Keratinocyte (primary cell): Measurements from ENCODE around the gene GPX4. TPM values are rescaled to one million over a fixed set of nuclear protein-coding genes. Genes with fewer than 3 reads are reported as not detected.

Source experiments
- DNase-seq: peaks from one replicate; pipeline ENCODE4 v3.0.0-alpha.2; 2011; ENCODE audit warnings: low read depth, missing footprints, low spot score
- FAIRE-seq: peaks from 2 replicates; lab custom pipeline; 2011; peaks lifted over from hg19 to GRCh38; lab: Jason Lieb, UNC
- H2AFZ ChIP-seq: 2 replicates; pipeline ENCODE4 v1.6.0; 2012; ENCODE audit warnings: low read length, control low read depth, inconsistent platforms; ENCODE audit not compliant: control insufficient read depth
- H3K27ac ChIP-seq: 2 replicates; pipeline ENCODE4 v1.5.1; 2011; ENCODE audit warnings: low read length; ENCODE audit not compliant: control insufficient read depth, insufficient read depth
- H3K27me3 ChIP-seq: 3 replicates; pipeline ENCODE4 v1.6.0; 2011; ENCODE audit warnings: low read length; ENCODE audit not compliant: control insufficient read depth, insufficient read depth; ENCODE audit errors: extremely low read depth
- H3K36me3 ChIP-seq, 2 experiments: 2 replicates in 1 of 2; 3 replicates in 1 of 2; pipeline ENCODE4 v1.5.1; 2011; ENCODE audit warnings: low read length in 2 of 2, mild to moderate bottlenecking in 1 of 2; ENCODE audit not compliant: control insufficient read depth in 2 of 2, insufficient read depth in 2 of 2; ENCODE audit errors: extremely low read depth in 1 of 2
- H3K4me1 ChIP-seq: 3 replicates; pipeline ENCODE4 v1.5.1; 2011; ENCODE audit warnings: low read length; ENCODE audit not compliant: control insufficient read depth, insufficient read depth; ENCODE audit errors: extremely low read depth
- H3K4me2 ChIP-seq: 3 replicates; pipeline ENCODE4 v1.6.0; 2011; ENCODE audit warnings: low read depth, low read length; ENCODE audit not compliant: control insufficient read depth, insufficient read depth; ENCODE audit errors: extremely low read depth
- H3K4me3 ChIP-seq, 3 experiments: fragments of 200-600 bp in 1 of 3; sonication (generic) in 1 of 3; 2 replicates in 2 of 3; 3 replicates in 1 of 3; pipeline ENCODE4 v1.5.1; 2011 to 2016; ENCODE audit warnings: low read length in 3 of 3, mild to moderate bottlenecking in 3 of 3, control low read depth in 2 of 3, inconsistent platforms in 1 of 3, low read depth in 1 of 3, mixed read lengths in 1 of 3, mixed run types in 1 of 3, moderate library complexity in 1 of 3; ENCODE audit not compliant: control insufficient read depth in 2 of 3, insufficient read depth in 2 of 3; ENCODE audit errors: extremely low read depth in 1 of 3
- H3K79me2 ChIP-seq: 2 replicates; pipeline ENCODE4 v1.6.0; 2012; ENCODE audit warnings: low read length; ENCODE audit not compliant: control insufficient read depth, insufficient read depth
- H3K9ac ChIP-seq: 3 replicates; pipeline ENCODE4 v1.6.0; 2011; ENCODE audit warnings: low read length; ENCODE audit not compliant: control insufficient read depth, insufficient read depth; ENCODE audit errors: extremely low read depth
- H3K9me1 ChIP-seq: 3 replicates; pipeline ENCODE4 v1.6.0; 2011; ENCODE audit warnings: low read length; ENCODE audit not compliant: control insufficient read depth, insufficient read depth; ENCODE audit errors: extremely low read depth
- H3K9me3 ChIP-seq: 2 replicates; pipeline ENCODE4 v1.5.1; 2012; ENCODE audit warnings: low read depth, low read length; ENCODE audit not compliant: control insufficient read depth
- H4K20me1 ChIP-seq: 3 replicates; pipeline ENCODE4 v1.6.0; 2011; ENCODE audit warnings: low read length; ENCODE audit not compliant: control insufficient read depth, insufficient read depth; ENCODE audit errors: extremely low read depth
- EZH2 ChIP-seq: IDR thresholded peaks from one replicate; pipeline ENCODE4 v1.6.1; 2012; ENCODE audit warnings: inconsistent platforms, mild to moderate bottlenecking, low read length, moderate library complexity
- dilution Hi-C: fragments of 300-500 bp; cut with MboI; formaldehyde crosslinking; loops from one replicate; pipeline ENCODE4 v1.7.0; 2020; ENCODE audit warnings: low sequenced_read_pairs; ENCODE audit not compliant: extremely low pct_ligation_motif_present
- polyA plus RNA-seq, 5 experiments: library from polyadenylated mRNA; depleted of rRNA in 3 of 5; stranded (reverse) in 3 of 5; stranded (forward) in 1 of 5; unstranded in 1 of 5; fragments of >200 nt; gene quantifications; 1 replicate in 1 of 5; 2 replicates in 3 of 5; 3 replicates in 1 of 5; pipeline versions ENCODE4 v1.2.1 to v1.2.3, GENCODE V29; 2011 to 2012; ENCODE audit warnings: missing spikeins in 2 of 5, low read depth in 1 of 5, low replicate concordance in 1 of 5
- TF ChIP-seq, protein P1 (sequence below), 3 experiments: IDR thresholded peaks in 1 of 3; conservative IDR thresholded peaks in 1 of 3; optimal IDR thresholded peaks in 1 of 3; 2 replicates in 2 of 3; 3 replicates in 1 of 3; pipeline versions ENCODE3 to v1.5.1; 2011; ENCODE audit warnings: low read length in 3 of 3, mild to moderate bottlenecking in 3 of 3, moderate library complexity in 2 of 3, control low read depth in 1 of 3, inconsistent platforms in 1 of 3; ENCODE audit not compliant: insufficient read depth in 2 of 3; ENCODE audit errors: extremely low read depth in 1 of 3

The GPX4 gene
- polyA plus RNA-seq, 1 donor (not counting 4 experiments of a cell fraction or from before 2014, with no cell fraction given), result 193 TPM

DNA sequence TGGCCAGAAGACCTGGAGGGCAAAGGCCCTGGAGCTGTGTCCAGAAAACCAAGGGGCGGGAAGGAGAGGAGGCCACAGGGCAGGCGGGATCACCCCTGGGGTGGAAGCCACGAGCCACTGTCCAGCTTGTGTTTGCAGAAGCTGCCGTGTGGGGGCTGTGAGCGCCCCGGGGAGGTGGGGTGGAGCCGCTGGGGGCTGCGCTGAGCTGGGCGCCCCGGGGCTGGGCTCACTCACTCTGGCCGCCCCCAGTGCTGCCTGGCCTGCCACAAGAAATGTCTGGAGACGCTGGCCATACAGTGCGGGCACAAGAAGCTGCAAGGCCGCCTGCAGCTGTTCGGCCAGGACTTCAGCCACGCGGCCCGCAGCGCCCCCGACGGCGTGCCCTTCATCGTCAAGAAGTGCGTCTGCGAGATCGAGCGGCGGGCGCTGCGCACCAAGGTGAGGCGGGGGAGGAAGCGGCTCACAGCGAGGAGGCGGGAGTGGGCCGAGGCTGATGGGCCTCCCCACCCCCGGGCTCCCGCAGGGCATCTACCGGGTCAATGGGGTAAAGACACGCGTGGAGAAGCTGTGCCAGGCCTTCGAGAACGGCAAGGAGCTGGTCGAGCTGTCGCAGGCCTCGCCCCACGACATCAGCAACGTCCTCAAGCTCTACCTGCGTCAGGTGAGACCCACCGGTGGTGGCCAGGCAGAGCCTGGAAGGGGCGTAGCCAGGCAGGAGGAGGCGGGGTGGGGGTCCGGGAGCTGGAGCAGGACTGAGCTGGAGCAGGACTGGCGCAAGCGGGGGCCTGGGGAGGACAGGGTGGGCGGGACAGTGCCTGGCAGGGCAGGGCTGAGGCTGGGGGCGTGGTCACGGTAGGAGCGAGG is 22.3 kb upstream of the GPX4 start:
- Histone ChIP-seq H3K27ac (peak overlapping the region; percentile 4), H3K4me1 (peaks cover 7% of the 10 kb centered on the region), H3K9me1 (no peaks in the 10 kb centered on the region), H3K4me3 (no peak overlapping the region), H3K4me2 (peak overlapping the region; percentile 69), H4K20me1 (no peaks in the 10 kb centered on the region), H3K79me2 (no peaks in the 10 kb centered on the region), H3K27me3 (no peaks in the 10 kb centered on the region), H3K9ac (peak overlapping the region; percentile 50), H2AFZ (peak overlapping the region; percentile 63), H3K9me3 (no peaks in the 10 kb centered on the region), H3K36me3 (peaks cover 3 to 7% of the 10 kb centered on the region in 2 experiments)
- FAIRE-seq, result no peak
- TF ChIP-seq, protein P1, sequence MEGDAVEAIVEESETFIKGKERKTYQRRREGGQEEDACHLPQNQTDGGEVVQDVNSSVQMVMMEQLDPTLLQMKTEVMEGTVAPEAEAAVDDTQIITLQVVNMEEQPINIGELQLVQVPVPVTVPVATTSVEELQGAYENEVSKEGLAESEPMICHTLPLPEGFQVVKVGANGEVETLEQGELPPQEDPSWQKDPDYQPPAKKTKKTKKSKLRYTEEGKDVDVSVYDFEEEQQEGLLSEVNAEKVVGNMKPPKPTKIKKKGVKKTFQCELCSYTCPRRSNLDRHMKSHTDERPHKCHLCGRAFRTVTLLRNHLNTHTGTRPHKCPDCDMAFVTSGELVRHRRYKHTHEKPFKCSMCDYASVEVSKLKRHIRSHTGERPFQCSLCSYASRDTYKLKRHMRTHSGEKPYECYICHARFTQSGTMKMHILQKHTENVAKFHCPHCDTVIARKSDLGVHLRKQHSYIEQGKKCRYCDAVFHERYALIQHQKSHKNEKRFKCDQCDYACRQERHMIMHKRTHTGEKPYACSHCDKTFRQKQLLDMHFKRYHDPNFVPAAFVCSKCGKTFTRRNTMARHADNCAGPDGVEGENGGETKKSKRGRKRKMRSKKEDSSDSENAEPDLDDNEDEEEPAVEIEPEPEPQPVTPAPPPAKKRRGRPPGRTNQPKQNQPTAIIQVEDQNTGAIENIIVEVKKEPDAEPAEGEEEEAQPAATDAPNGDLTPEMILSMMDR (optimal IDR thresholded peaks at IDR 0.05 in 1 of 3, IDR thresholded peaks at IDR 0.05 in 1 of 3, conservative IDR thresholded peaks at IDR 0.05 in 1 of 3; ENCODE audit: extremely low read depth in 1 of 3, insufficient read depth in 2 of 3, low read length in 3 of 3), result no peak
- no peak for TF ChIP-seq EZH2
- DNase-seq, result no peak
- dilution Hi-C loops, result no loop called here

DNA sequence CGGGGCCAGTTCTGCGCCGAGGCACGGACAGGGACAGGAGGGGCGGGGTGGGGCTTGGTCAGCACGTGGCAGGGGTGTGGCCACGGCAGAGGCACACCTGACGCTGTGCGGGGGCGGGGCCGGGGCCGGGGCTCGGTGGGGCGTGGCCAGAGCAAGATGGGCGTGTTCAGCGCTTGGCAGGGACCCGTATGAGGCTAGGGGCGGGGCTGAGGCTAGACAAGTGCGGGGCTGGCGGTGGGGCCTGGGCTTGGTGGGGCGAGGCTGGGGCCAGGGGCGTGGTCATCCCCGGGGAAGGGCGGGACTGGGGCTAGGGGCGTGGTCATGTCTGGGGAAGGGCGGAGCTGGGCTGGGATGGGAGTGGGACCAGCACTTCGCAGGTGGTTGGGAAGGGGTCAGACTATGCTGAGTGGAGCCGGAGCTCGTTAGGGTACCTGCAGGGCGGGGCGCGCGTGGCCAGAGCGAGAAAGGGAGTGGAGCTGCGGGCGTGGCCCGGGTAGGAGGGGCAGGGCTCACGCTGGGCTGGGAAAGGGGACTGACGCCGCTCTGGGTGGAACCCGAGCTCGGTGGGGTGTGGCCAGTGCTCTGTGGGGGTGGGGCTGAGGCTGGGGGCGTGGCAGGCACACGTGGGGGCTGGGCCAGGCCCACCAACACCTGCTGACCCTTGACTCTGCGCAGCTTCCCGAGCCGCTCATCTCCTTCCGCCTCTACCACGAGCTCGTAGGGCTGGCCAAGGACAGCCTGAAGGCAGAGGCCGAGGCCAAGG is 21.4 kb upstream of the GPX4 start:
- no peaks in the 10 kb centered on the region for H3K9me1 ChIP-seq
- H3K27ac ChIP-seq, result peak overlapping the region; percentile 74
- H2AFZ ChIP-seq, result peak overlapping the region; percentile 92
- no peaks in the 10 kb centered on the region for H3K9me3 ChIP-seq
- H4K20me1 ChIP-seq, result no peaks in the 10 kb centered on the region
- DNase-seq (peak; percentile 89), FAIRE-seq (peak; percentile 85)
- peaks cover 4% of the 10 kb centered on the region for H3K4me1 ChIP-seq
- TF ChIP-seq EZH2, result no peak
- TF ChIP-seq, protein P1 (optimal IDR thresholded peaks at IDR 0.05 in 1 of 3, IDR thresholded peaks at IDR 0.05 in 1 of 3, conservative IDR thresholded peaks at IDR 0.05 in 1 of 3; ENCODE audit: extremely low read depth in 1 of 3, insufficient read depth in 2 of 3, low read length in 3 of 3), result no peak
- H3K36me3 ChIP-seq, result peaks cover 4 to 7% of the 10 kb centered on the region in 2 experiments
- peak overlapping the region; percentile 34 to 71 (median 52) for H3K4me3 ChIP-seq
- no peaks in the 10 kb centered on the region for H3K27me3 ChIP-seq
- H3K79me2 ChIP-seq, result no peaks in the 10 kb centered on the region
- peak overlapping the region; percentile 77 for H3K4me2 ChIP-seq
- peak overlapping the region; percentile 73 for H3K9ac ChIP-seq
- dilution Hi-C loops, result no loop called here
